GM10266 (cell line): ENCODE data around the gene CEP44.
A peak's percentile ranks its signal among the peaks of the same experiment; 100 is the strongest.

Source experiments
- DNase-seq: peaks from one replicate; pipeline ENCODE4 v3.0.0; 2012; ENCODE audit errors: extremely low spot score
- TF ChIP-seq, protein P1 (sequence below): IDR thresholded peaks from 2 replicates; pipeline ENCODE4 v1.5.1; 2012; ENCODE audit warnings: mild to moderate bottlenecking, low read depth; ENCODE audit not compliant: control insufficient read depth, insufficient read depth; ENCODE audit errors: missing control alignments

Gene CEP44

DNA sequence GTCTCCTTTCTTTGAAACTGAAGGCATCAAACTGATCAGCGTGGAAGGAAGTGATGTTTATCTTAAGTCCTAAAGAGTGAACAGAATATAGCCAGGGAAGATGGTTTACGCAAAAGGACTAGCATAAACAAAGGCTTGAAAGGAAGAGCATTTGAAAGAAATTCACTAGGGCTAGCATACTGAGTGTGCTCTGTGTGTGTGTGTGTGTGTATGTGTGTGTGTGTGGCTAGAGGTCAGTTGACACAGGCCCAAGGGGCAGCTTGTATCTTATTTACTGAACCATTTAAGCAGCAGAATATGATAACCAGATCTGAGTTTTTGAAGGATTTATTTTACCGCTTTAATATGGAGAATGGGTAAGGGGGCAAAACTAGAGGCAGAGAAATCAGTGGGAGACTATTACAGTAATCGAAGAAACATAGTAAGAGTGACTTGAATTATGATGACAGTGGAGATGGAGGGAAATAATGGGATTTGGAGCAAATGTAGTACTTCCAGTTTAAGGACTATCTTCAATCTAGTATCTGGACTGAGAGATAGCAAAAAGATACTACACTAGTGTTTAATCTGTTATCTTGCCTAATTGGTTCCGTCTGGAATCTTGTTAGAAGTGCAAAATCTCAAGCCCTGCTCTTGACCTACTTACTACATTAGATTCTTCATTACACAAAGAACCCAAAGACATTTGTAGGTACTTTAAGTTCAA lies 36.9 kb downstream of the CEP44 start:
- TF ChIP-seq, protein P1, sequence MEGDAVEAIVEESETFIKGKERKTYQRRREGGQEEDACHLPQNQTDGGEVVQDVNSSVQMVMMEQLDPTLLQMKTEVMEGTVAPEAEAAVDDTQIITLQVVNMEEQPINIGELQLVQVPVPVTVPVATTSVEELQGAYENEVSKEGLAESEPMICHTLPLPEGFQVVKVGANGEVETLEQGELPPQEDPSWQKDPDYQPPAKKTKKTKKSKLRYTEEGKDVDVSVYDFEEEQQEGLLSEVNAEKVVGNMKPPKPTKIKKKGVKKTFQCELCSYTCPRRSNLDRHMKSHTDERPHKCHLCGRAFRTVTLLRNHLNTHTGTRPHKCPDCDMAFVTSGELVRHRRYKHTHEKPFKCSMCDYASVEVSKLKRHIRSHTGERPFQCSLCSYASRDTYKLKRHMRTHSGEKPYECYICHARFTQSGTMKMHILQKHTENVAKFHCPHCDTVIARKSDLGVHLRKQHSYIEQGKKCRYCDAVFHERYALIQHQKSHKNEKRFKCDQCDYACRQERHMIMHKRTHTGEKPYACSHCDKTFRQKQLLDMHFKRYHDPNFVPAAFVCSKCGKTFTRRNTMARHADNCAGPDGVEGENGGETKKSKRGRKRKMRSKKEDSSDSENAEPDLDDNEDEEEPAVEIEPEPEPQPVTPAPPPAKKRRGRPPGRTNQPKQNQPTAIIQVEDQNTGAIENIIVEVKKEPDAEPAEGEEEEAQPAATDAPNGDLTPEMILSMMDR = no peak
- no peak for DNase-seq

DNA sequence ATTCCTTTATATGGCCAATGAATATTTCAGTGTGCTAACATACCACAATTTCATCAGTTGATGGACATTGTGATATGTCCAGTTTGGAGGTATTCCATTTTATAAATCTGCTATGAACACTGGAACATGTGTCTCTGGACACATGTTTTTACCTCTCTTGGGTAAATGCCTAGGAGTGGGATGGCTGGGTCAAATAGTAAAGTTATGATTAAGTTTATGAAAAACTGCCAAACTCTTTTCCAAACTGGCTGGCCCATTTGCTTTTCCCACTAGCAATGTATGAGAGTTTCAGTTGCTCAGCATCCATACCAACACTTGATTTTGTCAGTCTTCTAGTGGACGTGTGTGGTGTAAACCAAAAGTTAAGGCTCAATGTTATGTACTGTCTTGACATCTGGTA lies 40.5 kb downstream of the CEP44 start:
- TF ChIP-seq, protein P1 = no peak
- no peak for DNase-seq

DNA sequence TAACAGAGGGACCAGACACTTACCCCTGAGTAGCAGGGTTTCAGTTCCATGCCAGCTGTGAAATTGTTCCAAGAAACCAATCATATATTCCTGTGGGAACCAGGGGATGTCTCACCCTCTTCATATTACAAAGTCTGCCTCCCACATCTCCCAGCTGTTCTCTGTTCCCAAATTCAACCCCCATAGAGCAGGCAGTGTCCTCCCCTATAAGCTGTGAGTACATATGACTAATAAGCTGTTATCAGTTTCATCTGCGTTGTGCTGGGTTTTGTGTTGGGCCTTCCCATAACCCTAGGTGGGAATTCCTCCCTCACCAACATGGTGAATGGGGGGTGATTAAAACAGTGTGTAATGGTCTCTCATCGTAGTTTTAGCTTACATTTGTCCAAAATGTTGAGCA lies 41.0 kb downstream of the CEP44 start:
- TF ChIP-seq, protein P1 = no peak
- DNase-seq = no peak

DNA sequence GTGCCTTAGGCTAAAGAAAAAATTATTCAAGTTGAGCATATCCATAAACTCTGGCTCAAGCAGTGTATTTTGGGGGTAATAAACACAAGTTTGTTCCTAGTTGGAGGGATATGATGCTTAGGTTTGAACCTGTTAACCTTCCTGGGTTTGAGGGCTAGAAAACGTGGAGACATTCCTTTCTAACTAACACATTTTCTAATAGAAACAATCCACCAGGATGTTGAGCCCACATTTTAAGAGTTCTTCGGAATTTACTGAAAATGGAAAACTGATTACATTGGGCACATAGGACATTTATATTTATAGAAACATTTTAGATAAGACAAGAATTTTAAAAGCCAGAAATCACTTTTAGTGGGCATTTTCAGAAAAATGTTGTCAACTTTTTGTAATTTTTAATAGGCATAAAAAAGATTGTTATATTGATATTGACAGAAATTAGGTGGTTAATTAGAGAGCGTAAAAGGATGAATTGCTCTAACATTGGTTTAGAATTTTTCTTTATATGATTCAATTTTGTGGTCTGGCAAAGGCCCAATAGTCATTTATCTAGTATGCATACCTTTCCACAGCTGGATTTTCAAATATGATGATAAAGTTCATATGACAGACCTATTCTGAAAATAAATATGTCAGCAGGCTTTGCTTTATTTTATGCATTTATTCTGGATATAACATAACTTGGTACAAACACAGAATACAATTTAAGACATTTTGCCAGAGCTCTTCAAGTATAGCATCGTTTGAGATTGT lies 49.2 kb downstream of the CEP44 start:
- DNase-seq = no peak
- TF ChIP-seq, protein P1 = no peak

DNA sequence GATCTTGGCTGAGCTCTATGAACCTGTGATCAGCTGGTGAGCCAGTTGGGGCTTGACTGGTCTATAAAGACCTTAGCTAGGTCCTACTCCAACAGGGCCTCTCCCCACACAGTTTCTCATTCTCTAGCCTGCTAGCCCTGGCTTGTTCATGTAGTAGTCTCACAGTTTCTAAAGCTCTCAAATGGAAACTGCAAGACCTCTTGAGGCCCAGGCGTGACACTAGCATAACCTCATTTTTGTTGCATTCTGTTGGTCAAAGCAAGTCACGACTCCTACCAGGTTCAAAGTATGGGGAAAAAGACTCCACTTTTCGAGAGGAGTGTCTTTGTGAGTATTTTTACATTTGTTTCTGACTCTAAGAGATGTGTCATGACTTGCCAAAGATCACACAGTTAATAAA lies 50.9 kb downstream of the CEP44 start:
- peak; percentile 26 for DNase-seq
- TF ChIP-seq, protein P1 = no peak

DNA sequence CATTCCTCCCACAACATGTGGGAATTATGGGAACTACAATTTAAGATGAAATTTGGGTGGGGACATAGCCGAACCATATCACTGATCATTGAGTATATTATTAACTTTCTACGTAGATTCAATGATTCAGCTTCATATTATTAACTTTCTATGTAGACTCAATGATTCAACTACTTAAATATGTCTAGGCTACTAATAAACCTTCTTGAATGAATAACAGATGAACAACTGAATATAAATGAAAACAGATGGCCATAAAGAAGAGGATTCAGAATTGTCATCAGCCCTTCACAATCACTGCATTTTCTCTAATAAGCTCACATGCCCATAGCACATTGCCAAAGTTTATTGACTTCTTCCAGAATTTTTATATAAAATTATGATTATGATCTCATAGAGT lies 57.0 kb downstream of the CEP44 start:
- TF ChIP-seq, protein P1 = no peak
- no peak for DNase-seq

DNA sequence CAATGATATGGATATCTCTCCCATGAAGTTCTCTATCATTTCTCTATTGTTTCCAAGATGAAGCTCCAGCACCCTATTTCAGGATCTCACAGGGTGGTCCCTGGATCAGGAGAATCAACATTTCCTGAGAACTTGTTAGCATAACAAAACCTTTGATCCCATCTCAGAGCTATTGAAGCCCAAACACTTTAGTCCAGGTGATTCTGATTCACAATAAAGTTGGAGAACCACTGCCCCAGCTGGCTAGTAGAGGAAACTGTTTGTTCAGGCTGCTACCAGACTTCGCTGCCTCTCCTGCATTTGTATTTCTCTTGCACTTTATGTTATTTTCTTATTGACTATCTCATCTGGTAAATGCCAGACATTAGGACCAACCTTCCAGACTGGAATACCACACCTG lies 65.4 kb downstream of the CEP44 start:
- no peak for DNase-seq
- TF ChIP-seq, protein P1 = no peak
